ENCODE results near the gene CHN2.

- TF ChIP-seq CTCF (conservative IDR thresholded peaks at IDR 0.05): no peak
- no peak for TF ChIP-seq EZH2 (IDR thresholded peaks at IDR 0.05; ENCODE audit: low read depth)
These were observed 301.9 kb downstream of the CHN2 start for GRCh38 chr7:29496355-29497020.

All from PC-9 (cell line).